Urothelium cell line (cell line): ENCODE results near the gene WIF1.

ENCODE experiments used
- DNase-seq: peaks from one replicate; pipeline ENCODE4 v3.0.0; 2011; ENCODE audit warnings: low spot score, mixed read lengths
- FAIRE-seq: peaks from 2 replicates; lab custom pipeline; 2011; peaks lifted over from hg19 to GRCh38; lab: Jason Lieb, UNC

The WIF1 gene, protein sequence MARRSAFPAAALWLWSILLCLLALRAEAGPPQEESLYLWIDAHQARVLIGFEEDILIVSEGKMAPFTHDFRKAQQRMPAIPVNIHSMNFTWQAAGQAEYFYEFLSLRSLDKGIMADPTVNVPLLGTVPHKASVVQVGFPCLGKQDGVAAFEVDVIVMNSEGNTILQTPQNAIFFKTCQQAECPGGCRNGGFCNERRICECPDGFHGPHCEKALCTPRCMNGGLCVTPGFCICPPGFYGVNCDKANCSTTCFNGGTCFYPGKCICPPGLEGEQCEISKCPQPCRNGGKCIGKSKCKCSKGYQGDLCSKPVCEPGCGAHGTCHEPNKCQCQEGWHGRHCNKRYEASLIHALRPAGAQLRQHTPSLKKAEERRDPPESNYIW

GRCh38 chr12:65121049-65121955, at the start of gene WIF1:
Gene WIF1 (minus strand): TSS chr12:65121305. CDS start chr12:65121191, 114 bp downstream.
- FAIRE-seq (peak; percentile 77), DNase-seq (no peak)

DNA sequence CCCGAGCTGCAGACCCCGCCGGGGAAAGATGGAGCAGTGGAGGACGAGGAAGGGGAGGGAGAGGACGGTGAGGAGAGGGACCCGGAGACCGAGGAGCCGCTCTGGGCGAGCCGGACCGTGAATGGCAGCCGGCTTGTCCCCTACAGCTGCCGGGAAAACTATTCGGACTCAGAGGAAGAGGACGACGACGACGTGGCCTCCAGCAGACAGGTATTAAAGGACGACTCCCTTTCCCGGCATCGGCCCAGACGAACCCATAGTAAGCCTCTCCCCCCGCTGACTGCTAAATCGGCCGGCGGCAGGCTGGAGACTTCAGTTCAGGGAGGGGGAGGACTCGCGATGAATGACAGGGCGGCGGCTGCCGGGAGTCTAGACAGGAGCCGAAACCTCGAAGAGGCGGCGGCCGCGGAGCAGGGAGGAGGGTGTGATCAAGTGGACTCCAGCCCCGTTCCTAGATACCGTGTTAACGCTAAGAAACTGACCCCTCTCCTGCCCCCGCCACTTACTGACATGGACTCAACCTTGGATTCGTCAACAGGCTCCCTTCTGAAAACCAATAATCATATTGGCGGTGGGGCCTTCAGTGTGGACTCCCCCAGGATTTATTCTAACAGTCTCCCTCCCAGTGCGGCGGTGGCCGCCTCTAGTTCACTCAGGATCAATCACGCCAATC, 49.2 kb upstream of the WIF1 start:
- DNase-seq (peak; percentile 63), FAIRE-seq (no peak)

- FAIRE-seq, result peak; percentile 59
- DNase-seq, result peak; percentile 97
These were observed 48.5 kb upstream of the WIF1 start, which contains the start of gene LEMD3 for GRCh38 chr12:65169320-65170208. Gene LEMD3 (plus strand): TSS chr12:65169583. CDS start chr12:65169597, 14 bp downstream.

DNA sequence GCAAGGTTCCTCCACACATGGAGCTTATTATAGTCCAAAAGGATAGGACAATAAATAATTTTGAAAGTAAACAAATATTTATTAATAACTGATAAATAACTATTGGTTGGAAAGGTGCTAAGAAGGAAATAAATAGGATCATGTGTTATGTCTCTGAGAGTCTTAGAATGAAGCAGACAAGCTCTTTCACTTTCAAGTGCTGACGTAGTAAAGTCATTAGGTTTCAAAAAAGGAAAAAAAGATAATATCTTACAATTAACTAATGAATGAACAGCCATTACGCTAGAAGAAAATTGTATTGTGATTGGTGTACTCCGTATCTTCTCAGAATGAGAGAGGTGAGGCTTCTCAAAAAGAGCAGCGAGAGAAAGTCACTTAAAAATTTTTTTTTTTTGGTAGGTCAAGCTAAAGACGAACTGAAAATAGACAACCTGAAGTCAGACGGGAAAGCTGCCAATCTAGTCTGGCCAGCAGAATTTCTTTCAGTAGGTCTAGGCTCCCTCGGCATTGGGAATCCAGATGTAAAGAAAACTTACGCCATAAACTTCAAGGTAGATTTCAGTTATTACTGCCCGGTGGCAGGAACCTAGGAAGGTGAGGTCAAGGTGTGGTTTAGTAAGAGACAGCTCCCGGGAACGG, 47.7 kb upstream of the WIF1 start:
- DNase-seq (no peak), FAIRE-seq (no peak)

DNA sequence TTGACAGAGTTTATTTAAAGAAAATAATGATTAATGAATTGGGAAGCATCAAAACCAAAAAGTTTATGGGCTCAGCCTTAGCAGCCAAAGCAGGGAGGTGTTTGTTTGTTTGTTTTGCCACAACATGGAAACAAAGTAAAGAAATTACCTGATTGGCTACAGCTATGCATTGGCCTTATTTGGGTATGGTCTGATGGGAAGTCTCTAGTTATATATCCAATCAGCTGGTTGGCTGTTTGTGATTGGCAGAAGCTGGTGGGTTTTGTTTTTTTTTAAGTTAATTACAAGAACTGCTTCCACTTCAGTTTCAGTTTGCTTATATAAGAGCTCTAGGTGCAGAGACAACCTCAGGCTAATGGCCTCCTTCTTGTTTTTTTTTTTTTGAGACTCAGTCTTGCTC, 43.7 kb upstream of the WIF1 start:
- FAIRE-seq (no peak), DNase-seq (no peak)

GRCh38 chr12:65164244-65164643, 43.1 kb upstream of the WIF1 start:
- no peak for FAIRE-seq
- no peak for DNase-seq

GRCh38 chr12:65162609-65163008, 41.5 kb upstream of the WIF1 start:
- DNase-seq (no peak), FAIRE-seq (no peak)

GRCh38 chr12:65157091-65157490, 36.0 kb upstream of the WIF1 start:
- FAIRE-seq (no peak), DNase-seq (no peak)

GRCh38 chr12:65156366-65156841, 35.3 kb upstream of the WIF1 start:
- no peak for FAIRE-seq

GRCh38 chr12:65155784-65156183, 34.7 kb upstream of the WIF1 start:
- FAIRE-seq, result no peak
- no peak for DNase-seq

More at GRCh38 chr12:65156366-65156841, 35.3 kb upstream of the WIF1 start:
- DNase-seq, result no peak

- no peak for DNase-seq
- no peak for FAIRE-seq
These were observed 31.5 kb upstream of the WIF1 start for GRCh38 chr12:65152596-65152995.

- FAIRE-seq, result no peak
- peak; percentile 29 for DNase-seq
These were observed 30.9 kb upstream of the WIF1 start for GRCh38 chr12:65152012-65152411.

DNA sequence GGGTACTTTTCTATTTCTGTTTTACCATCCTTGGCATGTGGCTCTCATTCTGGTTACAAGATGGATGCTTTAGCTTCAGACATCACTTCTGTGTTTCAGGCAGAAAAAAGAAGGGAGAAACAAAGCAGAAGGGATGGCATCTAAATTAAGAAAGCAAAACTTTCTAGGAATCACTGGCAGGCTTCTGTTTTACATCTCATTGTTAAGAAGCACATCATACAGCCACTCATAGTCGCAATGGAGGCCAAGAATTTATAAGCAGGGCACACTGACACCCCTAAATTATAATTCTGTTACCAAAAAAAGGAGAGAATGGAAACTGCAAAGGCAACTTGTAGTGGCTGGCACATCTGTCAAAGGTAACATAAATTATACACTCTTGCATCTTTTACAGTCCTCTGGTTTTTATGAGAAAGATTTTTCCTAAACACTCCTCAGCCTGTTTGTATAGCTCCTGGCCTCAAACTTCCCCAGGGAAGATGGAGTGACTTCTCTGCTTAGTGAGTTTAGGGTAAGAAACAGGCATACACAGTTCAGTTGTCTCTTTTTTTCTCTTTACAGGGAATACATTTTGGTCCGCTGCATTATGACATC, 26.3 kb upstream of the WIF1 start:
- no peak for FAIRE-seq
- DNase-seq, result no peak

- DNase-seq (no peak), FAIRE-seq (no peak)
These were observed 19.6 kb upstream of the WIF1 start for GRCh38 chr12:65140738-65141137.

- FAIRE-seq, result no peak
- no peak for DNase-seq
These were observed 18.3 kb upstream of the WIF1 start for GRCh38 chr12:65139389-65139788.

DNA sequence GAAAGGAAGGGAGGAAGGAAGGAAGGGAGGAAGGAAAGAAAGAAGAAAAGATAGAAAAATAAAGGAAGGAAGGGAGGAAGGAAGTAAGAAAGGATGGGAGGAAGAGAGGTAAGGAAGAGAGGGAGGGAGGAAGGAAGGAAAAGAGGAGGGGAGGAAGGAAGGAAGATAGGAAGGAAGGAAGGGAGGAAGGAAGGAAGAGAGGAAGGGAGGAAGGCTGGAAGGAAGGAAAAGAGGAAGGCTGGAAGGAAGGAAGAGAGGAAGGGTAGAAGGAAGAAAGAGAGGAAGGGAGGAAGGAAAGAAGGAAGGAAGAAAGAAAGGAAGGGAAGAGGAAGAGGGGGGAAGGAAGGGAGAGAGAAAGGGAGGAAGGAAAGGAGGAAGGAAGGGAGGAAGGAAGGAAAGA, 12.8 kb upstream of the WIF1 start:
- FAIRE-seq (no peak), DNase-seq (no peak)

GRCh38 chr12:65126482-65126881, 5.4 kb upstream of the WIF1 start:
- DNase-seq (no peak), FAIRE-seq (no peak)

- DNase-seq (no peak), FAIRE-seq (peak; percentile 70)
These were observed 4.9 kb upstream of the WIF1 start for GRCh38 chr12:65125975-65126374.

GRCh38 chr12:65125247-65125646, 4.1 kb upstream of the WIF1 start:
- DNase-seq (no peak), FAIRE-seq (no peak)
